Measurements from ENCODE around the gene FBXW10. TPM values are rescaled to one million over a fixed set of nuclear protein-coding genes. Genes with fewer than 3 reads are reported as not detected.
A peak's percentile ranks its signal among the peaks of the same experiment; 100 is the strongest.
"Not testable (repeated sequence)": the region's sequence is repeated elsewhere in the genome, so short reads cannot be mapped to it uniquely, and the experiment has no call there.

Gene FBXW10
- total and polyA plus RNA-seq, 4 donors = 0.22 to 0.71 (median 0.45) TPM

- not testable (repeated sequence) for H3K27ac ChIP-seq (ENCODE audit: low read depth, low read length); DNase-seq (ENCODE audit: low read depth in 4 of 6, low spot score in 6 of 6); H3K9me3 ChIP-seq (ENCODE audit: control insufficient read depth, insufficient read depth, low read length); H3K27me3 ChIP-seq (ENCODE audit: control insufficient read depth, insufficient read depth, low read length); H3K4me1 ChIP-seq (ENCODE audit: control insufficient read depth, insufficient read depth, low read length); H3K4me3 ChIP-seq (ENCODE audit: low read depth, low read length); H3K36me3 ChIP-seq (ENCODE audit: control insufficient read depth, insufficient read depth, low read length)
- no CpG with 5 or more reads among the region's 1 CpG for WGBS (ENCODE audit: insufficient coverage)
These were observed 6.4 kb downstream of the FBXW10 start for GRCh38 chr17:18750242-18750641.

GRCh38 chr17:18753829-18754409 lies 10.1 kb downstream of the FBXW10 start:
- not testable (repeated sequence) for H3K27ac ChIP-seq (ENCODE audit: low read depth, low read length); H3K36me3 ChIP-seq (ENCODE audit: control insufficient read depth, insufficient read depth, low read length); H3K27me3 ChIP-seq (ENCODE audit: control insufficient read depth, insufficient read depth, low read length); H3K4me1 ChIP-seq (ENCODE audit: control insufficient read depth, insufficient read depth, low read length); H3K4me3 ChIP-seq (ENCODE audit: low read depth, low read length); H3K9me3 ChIP-seq (ENCODE audit: control insufficient read depth, insufficient read depth, low read length); DNase-seq (ENCODE audit: low read depth in 4 of 6, low spot score in 6 of 6)
- 92% methylated on average over 2 of the region's 6 CpGs for WGBS (ENCODE audit: insufficient coverage)

- H3K9me3 ChIP-seq (ENCODE audit: control insufficient read depth, insufficient read depth, low read length); H3K4me3 ChIP-seq (ENCODE audit: low read depth, low read length); DNase-seq (ENCODE audit: low read depth in 4 of 6, low spot score in 6 of 6); H3K4me1 ChIP-seq (ENCODE audit: control insufficient read depth, insufficient read depth, low read length); H3K27ac ChIP-seq (ENCODE audit: low read depth, low read length); H3K27me3 ChIP-seq (ENCODE audit: control insufficient read depth, insufficient read depth, low read length); H3K36me3 ChIP-seq (ENCODE audit: control insufficient read depth, insufficient read depth, low read length): not testable (repeated sequence)
- no CpG with 5 or more reads among the region's 4 CpGs for WGBS (ENCODE audit: insufficient coverage)
These were observed 12.1 kb downstream of the FBXW10 start for GRCh38 chr17:18755969-18756368.

- not testable (repeated sequence) for H3K9me3 ChIP-seq (ENCODE audit: control insufficient read depth, insufficient read depth, low read length); DNase-seq (ENCODE audit: low read depth in 4 of 6, low spot score in 6 of 6); H3K27me3 ChIP-seq (ENCODE audit: control insufficient read depth, insufficient read depth, low read length)
These were observed 13.7 kb downstream of the FBXW10 start for GRCh38 chr17:18757368-18758044.

GRCh38 chr17:18758344-18758743 lies 14.5 kb downstream of the FBXW10 start:
- H3K27ac ChIP-seq (ENCODE audit: low read depth, low read length); DNase-seq (ENCODE audit: low read depth in 4 of 6, low spot score in 6 of 6); H3K4me1 ChIP-seq (ENCODE audit: control insufficient read depth, insufficient read depth, low read length); H3K9me3 ChIP-seq (ENCODE audit: control insufficient read depth, insufficient read depth, low read length); H3K27me3 ChIP-seq (ENCODE audit: control insufficient read depth, insufficient read depth, low read length); H3K36me3 ChIP-seq (ENCODE audit: control insufficient read depth, insufficient read depth, low read length); H3K4me3 ChIP-seq (ENCODE audit: low read depth, low read length): not testable (repeated sequence)
- WGBS (ENCODE audit: insufficient coverage) = no CpG with 5 or more reads among the region's 6 CpGs

More at GRCh38 chr17:18757368-18758044, 13.7 kb downstream of the FBXW10 start:
- H3K36me3 ChIP-seq (ENCODE audit: control insufficient read depth, insufficient read depth, low read length); H3K4me3 ChIP-seq (ENCODE audit: low read depth, low read length); H3K4me1 ChIP-seq (ENCODE audit: control insufficient read depth, insufficient read depth, low read length); H3K27ac ChIP-seq (ENCODE audit: low read depth, low read length): not testable (repeated sequence)
- no CpG with 5 or more reads among the region's 8 CpGs for WGBS (ENCODE audit: insufficient coverage)

GRCh38 chr17:18760221-18760620 lies 16.4 kb downstream of the FBXW10 start:
- H3K4me1 ChIP-seq (ENCODE audit: control insufficient read depth, insufficient read depth, low read length); DNase-seq (ENCODE audit: low read depth in 4 of 6, low spot score in 6 of 6); H3K27me3 ChIP-seq (ENCODE audit: control insufficient read depth, insufficient read depth, low read length); H3K27ac ChIP-seq (ENCODE audit: low read depth, low read length); H3K36me3 ChIP-seq (ENCODE audit: control insufficient read depth, insufficient read depth, low read length); H3K4me3 ChIP-seq (ENCODE audit: low read depth, low read length); H3K9me3 ChIP-seq (ENCODE audit: control insufficient read depth, insufficient read depth, low read length): not testable (repeated sequence)
- WGBS (ENCODE audit: insufficient coverage) = 86% methylated on average over 4 of the region's 6 CpGs

- not testable (repeated sequence) for H3K4me3 ChIP-seq (ENCODE audit: low read depth, low read length); H3K36me3 ChIP-seq (ENCODE audit: control insufficient read depth, insufficient read depth, low read length); DNase-seq (ENCODE audit: low read depth in 4 of 6, low spot score in 6 of 6); H3K27me3 ChIP-seq (ENCODE audit: control insufficient read depth, insufficient read depth, low read length); H3K9me3 ChIP-seq (ENCODE audit: control insufficient read depth, insufficient read depth, low read length); H3K4me1 ChIP-seq (ENCODE audit: control insufficient read depth, insufficient read depth, low read length); H3K27ac ChIP-seq (ENCODE audit: low read depth, low read length)
- no CpG with 5 or more reads among the region's 4 CpGs for WGBS (ENCODE audit: insufficient coverage)
These were observed 26.7 kb downstream of the FBXW10 start for GRCh38 chr17:18770572-18770971.

- H3K9me3 ChIP-seq (ENCODE audit: control insufficient read depth, insufficient read depth, low read length); H3K36me3 ChIP-seq (ENCODE audit: control insufficient read depth, insufficient read depth, low read length); H3K27ac ChIP-seq (ENCODE audit: low read depth, low read length); H3K4me3 ChIP-seq (ENCODE audit: low read depth, low read length); H3K4me1 ChIP-seq (ENCODE audit: control insufficient read depth, insufficient read depth, low read length); H3K27me3 ChIP-seq (ENCODE audit: control insufficient read depth, insufficient read depth, low read length); DNase-seq (ENCODE audit: low read depth in 4 of 6, low spot score in 6 of 6): not testable (repeated sequence)
- no CpG with 5 or more reads among the region's 4 CpGs for WGBS (ENCODE audit: insufficient coverage)
These were observed 27.2 kb downstream of the FBXW10 start for GRCh38 chr17:18771066-18771465.

GRCh38 chr17:18772471-18772870 lies 28.6 kb downstream of the FBXW10 start:
- H3K27ac ChIP-seq (ENCODE audit: low read depth, low read length) = no peak overlapping the region
- WGBS (ENCODE audit: insufficient coverage) = 81% methylated on average over 3 of the region's 7 CpGs
- no peaks in the 10 kb centered on the region for H3K4me1 ChIP-seq (ENCODE audit: control insufficient read depth, insufficient read depth, low read length)
- no peaks in the 10 kb centered on the region for H3K9me3 ChIP-seq (ENCODE audit: control insufficient read depth, insufficient read depth, low read length)
- no peaks in the 10 kb centered on the region for H3K36me3 ChIP-seq (ENCODE audit: control insufficient read depth, insufficient read depth, low read length)
- no peaks in the 10 kb centered on the region for H3K27me3 ChIP-seq (ENCODE audit: control insufficient read depth, insufficient read depth, low read length)
- DNase-seq (ENCODE audit: low read depth in 4 of 6, low spot score in 6 of 6) = no peak
- H3K4me3 ChIP-seq (ENCODE audit: low read depth, low read length) = no peak overlapping the region

GRCh38 chr17:18780991-18781718 lies 37.3 kb downstream of the FBXW10 start, which contains the start of gene TVP23B:
TVP23B (plus strand) TSS chr17:18781183; CDS start chr17:18781294, 111 bp downstream.
- H3K4me1 ChIP-seq (ENCODE audit: control insufficient read depth, insufficient read depth, low read length); H3K9me3 ChIP-seq (ENCODE audit: control insufficient read depth, insufficient read depth, low read length); H3K36me3 ChIP-seq (ENCODE audit: control insufficient read depth, insufficient read depth, low read length); H3K27me3 ChIP-seq (ENCODE audit: control insufficient read depth, insufficient read depth, low read length); H3K27ac ChIP-seq (ENCODE audit: low read depth, low read length): not testable (repeated sequence)
- WGBS (ENCODE audit: insufficient coverage) = 0% methylated on average over 27 of the region's 56 CpGs
- DNase-seq (ENCODE audit: low read depth in 4 of 6, low spot score in 6 of 6) = peak; percentile 68 to 98 (median 82)
- peak within 1 kb of the TSS; percentile 38 for H3K4me3 ChIP-seq (ENCODE audit: low read depth, low read length)

Measured in spinal cord (tissue), 10 donors.